Measurements from ENCODE around the gene CXorf65.
A peak's percentile ranks its signal among the peaks of the same experiment; 100 is the strongest.

CXorf65 gene

GRCh38 chrX:71060127-71060526 is 46.4 kb downstream of the CXorf65 start:
- DNase-seq = no peak

GRCh38 chrX:71057848-71058530 is 48.6 kb downstream of the CXorf65 start:
- DNase-seq = no peak

GRCh38 chrX:71056867-71057266 is 49.7 kb downstream of the CXorf65 start:
- peak; percentile 4 for DNase-seq
